Ovary (tissue), 9 donors: Measurements from ENCODE around the gene LRRC75A. TPM values are rescaled to one million over a fixed set of nuclear protein-coding genes. Genes with fewer than 3 reads are reported as not detected.

Experiments
- DNase-seq, 5 donors: peaks; one replicate each; pipeline ENCODE4 v3.0.0-alpha.2; 2019 to 2020
- H3K27ac ChIP-seq, 2 donors: fragments of 200-600 bp; one replicate each; pipeline versions ENCODE4 v1.5.1 to v1.8.0; 2019 to 2022
- H3K27me3 ChIP-seq: fragments of 200-600 bp; one replicate; pipeline ENCODE4 v1.8.0; 2022
- H3K36me3 ChIP-seq: fragments of 200-600 bp; sonication (generic); one replicate; pipeline ENCODE4 v1.5.1; 2019
- H3K4me1 ChIP-seq: one replicate; pipeline ENCODE4 v1.8.1; 2013; ENCODE audit warnings: mild to moderate bottlenecking, moderate library complexity; ENCODE audit not compliant: insufficient read depth
- H3K4me3 ChIP-seq: fragments of 200-600 bp; sonication (generic); one replicate; pipeline ENCODE4 v1.5.1; 2017
- H3K9me3 ChIP-seq, 2 donors: fragments of 200-600 bp in 1 of 2; sonication (generic) in 1 of 2; one replicate each; pipeline versions ENCODE4 v1.5.1 to v1.8.1; 2013 to 2019; ENCODE audit warnings: mild to moderate bottlenecking in 1 of 2, moderate library complexity in 1 of 2
- EP300 ChIP-seq: sonication (generic); formaldehyde crosslinking; IDR thresholded peaks from one replicate; pipeline ENCODE4 v1.6.1; 2017; ENCODE audit warnings: antibody characterized with exemption
- POLR2A ChIP-seq: fragments of 450-650 bp; IDR thresholded peaks from one replicate; pipeline ENCODE4 v1.6.1; 2017; ENCODE audit warnings: antibody characterized with exemption, mild to moderate bottlenecking, moderate library complexity
- WGBS, 3 donors: extraction: QIAGEN DNeasy Blood & Tissue Kit in 1 of 3; methylation state at CpG; one replicate each; pipeline versions ENCODE4 v1.1.5 to v1.1.7; 2013 to 2017; 5-methylcytosine and 5-hydroxymethylcytosine counted together
- intact Hi-C, 4 donors: fragments of 100-400 bp; cut with DNase I; formaldehyde crosslinking; loops; one replicate each; pipeline versions ENCODE4 v1.11.0 to v1.15.1; 2022 to 2023
- polyA plus RNA-seq, 2 donors: library from polyadenylated mRNA; stranded (reverse); fragments of 200-250 nt in 1 of 2; fragments of 350-450 nt in 1 of 2; fragmentation: Illumina TruSeq in 1 of 2; extraction: RNeasy Lipid Tissue Mini Kit (QIAGEN cat#74804) in 1 of 2; gene quantifications; one replicate each; pipeline ENCODE4 v1.2.3, GENCODE V29; 2013 to 2014
- total RNA-seq, 7 donors: library from RNA; depleted of rRNA in 2 of 7; stranded (reverse); fragments of >200 nt in 2 of 7; fragmentation: NEBNext Ultra II Directional in 3 of 7; extraction: Animal tissue kit (Norgen Biotek cat#: 25700) in 3 of 7; gene quantifications; one replicate each; pipeline versions ENCODE4 v1.1.0 to v1.2.4, GENCODE V29; 2016 to 2023
- TF ChIP-seq, protein P1 (sequence below), 3 donors: fragments of 450-650 bp in 2 of 3; fragments of 200-600 bp in 1 of 3; IDR thresholded peaks; one replicate each; pipeline versions ENCODE4 v1.5.1 to v1.8.0; 2016 to 2022; ENCODE audit warnings: antibody characterized with exemption in 3 of 3, mild to moderate bottlenecking in 1 of 3
- donor health status: DM: no; HTN: no; CAD: no; lungs with moderate emphysema.
- donor health status: DM: no; HTN: no; CAD: no.
- donor health status: Bipolar disorder and iron deficiency.
- donor health status: DM: yes; HTN: yes; CAD: no.
- donor health status: DM: no; HTN: no; CAD: no.
- donor health status: DM: yes; HTN: yes; CAD: no.

LRRC75A gene
- total and polyA plus RNA-seq, 9 donors, result 1.0 to 12.5 (median 4.1) TPM

GRCh38 chr17:16475179-16475704, 16.8 kb downstream of the LRRC75A start:
- no peak for DNase-seq
- H3K36me3 ChIP-seq, result no peaks in the 10 kb centered on the region
- H3K27me3 ChIP-seq, result no peaks in the 10 kb centered on the region
- WGBS, 3 donors, result 64 to 67% (median 65%) methylated on average over 4 of the region's 4 CpGs
- intact Hi-C loops, result no loop called here
- H3K27ac ChIP-seq, result no peak overlapping the region
- H3K4me3 ChIP-seq, result no peak overlapping the region
- TF ChIP-seq POLR2A (no peak), EP300 (no peak)
- TF ChIP-seq, protein P1, sequence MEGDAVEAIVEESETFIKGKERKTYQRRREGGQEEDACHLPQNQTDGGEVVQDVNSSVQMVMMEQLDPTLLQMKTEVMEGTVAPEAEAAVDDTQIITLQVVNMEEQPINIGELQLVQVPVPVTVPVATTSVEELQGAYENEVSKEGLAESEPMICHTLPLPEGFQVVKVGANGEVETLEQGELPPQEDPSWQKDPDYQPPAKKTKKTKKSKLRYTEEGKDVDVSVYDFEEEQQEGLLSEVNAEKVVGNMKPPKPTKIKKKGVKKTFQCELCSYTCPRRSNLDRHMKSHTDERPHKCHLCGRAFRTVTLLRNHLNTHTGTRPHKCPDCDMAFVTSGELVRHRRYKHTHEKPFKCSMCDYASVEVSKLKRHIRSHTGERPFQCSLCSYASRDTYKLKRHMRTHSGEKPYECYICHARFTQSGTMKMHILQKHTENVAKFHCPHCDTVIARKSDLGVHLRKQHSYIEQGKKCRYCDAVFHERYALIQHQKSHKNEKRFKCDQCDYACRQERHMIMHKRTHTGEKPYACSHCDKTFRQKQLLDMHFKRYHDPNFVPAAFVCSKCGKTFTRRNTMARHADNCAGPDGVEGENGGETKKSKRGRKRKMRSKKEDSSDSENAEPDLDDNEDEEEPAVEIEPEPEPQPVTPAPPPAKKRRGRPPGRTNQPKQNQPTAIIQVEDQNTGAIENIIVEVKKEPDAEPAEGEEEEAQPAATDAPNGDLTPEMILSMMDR (IDR thresholded peaks at IDR 0.05), result no peak
- peaks cover 9% of the 10 kb centered on the region for H3K4me1 ChIP-seq
- H3K9me3 ChIP-seq, result no peaks in the 10 kb centered on the region

DNA sequence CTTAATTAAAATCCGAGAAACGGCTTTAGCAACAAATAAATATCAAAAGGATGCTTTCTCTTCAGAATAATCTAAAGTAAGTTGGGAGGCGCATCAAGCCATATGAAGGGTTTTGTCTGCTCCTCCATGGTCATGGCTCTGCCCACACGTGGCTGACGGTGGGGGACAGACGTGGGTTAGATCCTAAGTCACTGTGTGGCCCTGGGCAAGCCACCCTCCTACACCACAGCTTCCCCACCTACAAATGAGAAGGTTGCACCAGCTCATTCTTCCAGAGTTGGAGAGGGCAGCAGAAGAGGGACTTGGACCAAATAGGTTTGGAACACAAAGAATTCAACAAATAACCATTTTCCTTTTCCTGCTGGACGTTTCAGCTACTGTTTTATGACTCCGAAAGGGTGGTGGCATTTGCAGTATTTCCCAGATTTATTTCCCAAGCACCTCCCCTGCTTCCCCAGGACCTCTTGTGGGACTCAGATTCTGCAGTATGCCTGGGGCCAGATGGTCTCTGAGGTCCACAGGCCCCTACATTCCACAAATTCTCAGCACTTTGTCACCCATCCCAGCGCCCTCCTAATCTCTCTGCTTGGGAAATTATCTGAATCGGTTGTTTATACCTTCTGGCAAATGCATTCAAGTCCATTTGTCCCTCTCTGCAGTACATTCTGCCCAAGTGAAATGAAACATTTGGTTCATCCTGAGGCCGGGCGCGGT, 17.8 kb downstream of the LRRC75A start:
- Histone ChIP-seq H3K36me3 (no peaks in the 10 kb centered on the region), H3K4me3 (no peak overlapping the region), H3K27ac (no peak overlapping the region), H3K9me3 (no peaks in the 10 kb centered on the region), H3K27me3 (no peaks in the 10 kb centered on the region), H3K4me1 (peaks cover 9% of the 10 kb centered on the region)
- TF ChIP-seq EP300 (no peak), POLR2A (no peak)
- TF ChIP-seq, protein P1 (IDR thresholded peaks at IDR 0.05), result no peak
- no peak for DNase-seq
- intact Hi-C loops, result no loop called here
- 65 to 76% (median 72%) methylated on average over 13 of the region's 13 CpGs for WGBS, 3 donors

- Histone ChIP-seq H3K27me3 (no peaks in the 10 kb centered on the region), H3K4me3 (no peak overlapping the region), H3K36me3 (no peaks in the 10 kb centered on the region), H3K27ac (no peak overlapping the region), H3K9me3 (no peaks in the 10 kb centered on the region), H3K4me1 (peaks cover 9% of the 10 kb centered on the region)
- DNase-seq, result no peak
- intact Hi-C loops, result no loop called here
- TF ChIP-seq POLR2A (no peak), EP300 (no peak)
- TF ChIP-seq, protein P1 (IDR thresholded peaks at IDR 0.05), result no peak
- WGBS, 3 donors, result 85 to 89% (median 88%) methylated on average over 20 of the region's 20 CpGs
Measured at GRCh38 chr17:16473044-16474011, 18.7 kb downstream of the LRRC75A start.

DNA sequence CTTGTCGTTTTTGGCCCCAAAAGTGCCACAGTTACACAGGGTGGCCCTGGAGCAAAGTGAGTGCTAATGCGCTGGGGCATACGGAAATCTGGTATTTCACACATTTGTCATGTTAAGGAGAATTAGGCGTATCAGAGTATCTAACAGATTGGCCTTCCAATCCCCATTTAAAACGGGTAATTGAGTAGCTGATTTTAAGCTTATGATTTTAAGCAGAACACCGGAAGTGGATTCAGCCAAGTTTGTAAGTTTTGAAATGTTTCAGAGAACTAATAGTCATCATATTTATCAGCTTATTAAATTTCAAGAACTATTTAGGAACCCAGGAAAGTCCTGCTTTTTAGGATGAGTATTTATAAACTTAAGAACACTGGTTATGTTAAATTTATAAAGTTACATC, 19.5 kb downstream of the LRRC75A start:
- intact Hi-C loops, result no loop called here
- Histone ChIP-seq H3K36me3 (no peaks in the 10 kb centered on the region), H3K9me3 (no peaks in the 10 kb centered on the region), H3K27me3 (no peaks in the 10 kb centered on the region), H3K27ac (no peak overlapping the region), H3K4me1 (peaks cover 6% of the 10 kb centered on the region), H3K4me3 (no peak overlapping the region)
- 56 to 62% (median 60%) methylated on average over 6 of the region's 6 CpGs for whole genome bisulfite sequencing, 3 donors
- TF ChIP-seq EP300, result no peak
- no peak for DNase-seq
